ENCODE measurements around the gene CEACAM1. TPM values are rescaled to one million over a fixed set of nuclear protein-coding genes. Genes with fewer than 3 reads are reported as not detected.
"Not testable (repeated sequence)": the region's sequence is repeated elsewhere in the genome, so short reads cannot be mapped to it uniquely, and the experiment has no call there.

The CEACAM1 gene
- total RNA-seq, 1 donor from 2014 or later, result 4.3 TPM

GRCh38 chr19:42466521-42467182 lies 61.6 kb downstream of the CEACAM1 start:
- intact Hi-C loops (cut with DNase I), result loop anchor here (5.0 kb wide), 1 partner anchor 61 kb away; the partner anchor contains the start of gene CEACAM1
- DNase-seq (ENCODE audit: missing footprints) (no peak), ATAC-seq (peak; percentile 37)

GRCh38 chr19:42465827-42466280 lies 62.4 kb downstream of the CEACAM1 start:
- intact Hi-C loops (cut with DNase I), result loop anchor here (5.0 kb wide), 1 partner anchor 61 kb away; the partner anchor contains the start of gene CEACAM1
- no peak for ATAC-seq
- DNase-seq (ENCODE audit: missing footprints), result no peak

GRCh38 chr19:42461700-42462324 lies 66.5 kb downstream of the CEACAM1 start:
- DNase-seq (ENCODE audit: missing footprints) (no peak), ATAC-seq (no peak)
- intact Hi-C loops (cut with DNase I), result no loop called here

- intact Hi-C loops (cut with DNase I); ATAC-seq; DNase-seq (ENCODE audit: missing footprints): not testable (repeated sequence)
These were observed 67.0 kb downstream of the CEACAM1 start for GRCh38 chr19:42461231-42461630.

GRCh38 chr19:42459926-42460325 lies 68.4 kb downstream of the CEACAM1 start:
- intact Hi-C loops (cut with DNase I), result no loop called here
- ATAC-seq (no peak), DNase-seq (ENCODE audit: missing footprints) (no peak)

Other genes starting within 250 kb of the CEACAM1 start
- gene PRR19, start 226.3 kb downstream of the CEACAM1 start, total RNA-seq, result 0.51 TPM
- 3.7 TPM for gene PAFAH1B3, start 225.9 kb downstream of the CEACAM1 start, total RNA-seq
- gene TMEM145, start 215.2 kb downstream of the CEACAM1 start, total RNA-seq, result 0.16 TPM
- 32.6 TPM for gene MEGF8, start 202.8 kb downstream of the CEACAM1 start, total RNA-seq
- gene CNFN, start 138.2 kb downstream of the CEACAM1 start, total RNA-seq, result 0.87 TPM
- 67.7 TPM for gene LIPE, start 101.1 kb downstream of the CEACAM1 start, total RNA-seq
- not detected for gene CXCL17, start 85.5 kb downstream of the CEACAM1 start, total RNA-seq
- gene CEACAM8, start 66.4 kb upstream of the CEACAM1 start, total RNA-seq, result not detected
- not detected for gene PSG3, start 212.0 kb upstream of the CEACAM1 start, total RNA-seq
- gene PSG8, start 237.2 kb upstream of the CEACAM1 start, total RNA-seq, result not detected

All from Right ventricle myocardium inferior (tissue), 1 donor.